Loucy (cell line): Measurements from ENCODE around the gene CRAMP1.

Experiments used
- CTCF ChIP-seq: fragments of 200-600 bp; sonication (generic); conservative IDR thresholded peaks from 2 replicates; pipeline ENCODE4 v1.5.1; 2014; ENCODE audit warnings: mild to moderate bottlenecking, antibody characterized with exemption, low read length
- EZH2phosphoT487 ChIP-seq: fragments of 200-600 bp; IDR thresholded peaks from 2 replicates; pipeline ENCODE4 v1.6.1; 2018; ENCODE audit warnings: antibody characterized with exemption, mild to moderate bottlenecking, moderate library complexity, borderline replicate concordance

- TF ChIP-seq CTCF (no peak), EZH2phosphoT487 (no peak)
These were observed 55.8 kb downstream of the CRAMP1 start for GRCh38 chr16:1667916-1668315.
